ENCODE measurements around the gene MYD88.

The MYD88 gene

GRCh38 chr3:38138349-38139190 lies at the start of gene MYD88:
TSS of gene MYD88 (plus strand) at chr3:38138661. CDS start at chr3:38138701, 40 bp downstream.
- DNase-seq (ENCODE audit: low read depth) = peak; percentile 73

DNA sequence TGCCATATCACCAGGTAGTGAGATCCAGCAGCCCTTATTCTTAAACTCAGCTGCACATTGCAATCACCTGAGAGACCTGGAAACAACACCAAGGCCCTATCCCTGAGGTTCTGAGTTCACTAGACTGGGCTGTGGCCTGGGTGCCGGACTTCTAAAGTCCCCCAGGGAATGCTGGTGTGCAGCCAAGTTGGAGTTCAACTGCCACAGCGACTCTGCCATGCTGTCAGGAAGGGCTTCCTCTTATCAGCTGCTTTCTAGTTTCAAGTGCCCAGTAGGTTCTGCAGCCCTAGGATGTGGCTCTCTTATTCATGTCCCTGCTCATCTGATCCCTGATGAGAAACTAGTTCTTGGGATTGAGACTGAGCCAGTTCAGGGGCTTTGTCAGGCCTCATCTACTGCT lies 49.3 kb upstream of the MYD88 start:
- no peak for DNase-seq (ENCODE audit: low read depth)

DNA sequence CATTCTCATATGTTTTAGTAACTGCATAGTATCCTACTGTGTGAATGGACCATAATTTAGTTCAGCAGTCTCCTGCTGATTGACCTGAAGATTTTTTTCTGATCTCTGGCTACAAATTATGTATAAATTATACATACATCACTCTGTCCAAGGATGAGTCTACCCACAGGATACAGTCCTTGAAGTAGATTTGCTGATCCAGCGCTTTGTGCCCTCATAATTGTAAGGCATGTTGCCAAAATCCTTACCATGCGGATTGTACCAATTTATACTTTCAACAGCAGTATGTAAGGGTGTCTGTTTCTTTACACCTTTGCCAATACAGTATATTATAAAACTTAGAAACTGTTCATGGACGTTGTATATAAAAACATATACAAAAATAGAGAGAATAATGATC lies 48.0 kb upstream of the MYD88 start:
- DNase-seq (ENCODE audit: low read depth) = no peak

GRCh38 chr3:38094999-38095398 lies 43.5 kb upstream of the MYD88 start:
- DNase-seq (ENCODE audit: low read depth) = no peak

GRCh38 chr3:38095669-38096483 lies 42.6 kb upstream of the MYD88 start:
- no peak for DNase-seq (ENCODE audit: low read depth)

DNA sequence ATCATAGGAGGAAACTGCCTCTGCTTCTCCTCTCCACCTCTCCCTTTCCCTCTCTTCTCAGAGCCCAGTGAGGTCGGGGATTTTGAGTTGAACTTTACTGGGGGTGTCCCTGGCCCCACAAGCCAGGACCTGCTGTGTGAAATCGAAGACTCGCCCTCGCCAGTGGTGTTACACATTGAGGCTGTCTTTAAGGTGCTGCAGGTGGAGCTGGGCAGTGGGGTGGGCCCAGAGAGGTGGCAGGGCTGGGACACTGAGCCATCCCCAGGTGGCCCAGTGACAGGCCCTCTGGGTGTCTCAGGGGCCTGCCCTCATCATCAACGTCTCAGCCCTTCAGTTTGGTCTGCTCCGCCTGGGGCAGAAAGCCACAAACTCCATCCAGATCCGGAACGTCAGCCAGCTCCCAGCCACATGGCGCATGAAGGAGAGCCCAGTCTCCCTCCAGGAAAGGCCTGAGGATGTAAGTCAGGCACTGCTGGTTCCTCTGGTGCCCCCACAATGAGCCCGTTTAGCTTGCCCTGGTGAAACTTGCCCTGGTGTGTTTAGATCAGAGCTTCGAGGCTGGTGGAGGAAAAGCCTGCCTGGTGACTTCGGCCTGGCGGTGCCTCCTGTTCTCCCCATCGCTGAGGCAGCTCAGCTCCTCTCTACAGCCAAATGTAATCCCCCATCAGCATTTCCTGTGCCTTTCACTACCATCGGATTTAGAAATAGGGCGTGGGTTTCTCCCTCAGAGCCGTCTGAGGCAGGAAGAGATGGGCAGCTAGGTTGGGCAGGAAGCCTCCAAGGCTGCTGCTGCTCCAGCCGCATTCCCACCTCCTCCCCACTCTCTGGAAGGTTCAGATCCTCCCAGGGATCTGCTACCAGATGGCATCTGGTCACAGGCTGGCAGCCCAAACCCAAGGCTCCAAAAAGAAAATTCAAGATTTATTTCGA lies 40.8 kb upstream of the MYD88 start:
- DNase-seq (ENCODE audit: low read depth) = no peak

DNA sequence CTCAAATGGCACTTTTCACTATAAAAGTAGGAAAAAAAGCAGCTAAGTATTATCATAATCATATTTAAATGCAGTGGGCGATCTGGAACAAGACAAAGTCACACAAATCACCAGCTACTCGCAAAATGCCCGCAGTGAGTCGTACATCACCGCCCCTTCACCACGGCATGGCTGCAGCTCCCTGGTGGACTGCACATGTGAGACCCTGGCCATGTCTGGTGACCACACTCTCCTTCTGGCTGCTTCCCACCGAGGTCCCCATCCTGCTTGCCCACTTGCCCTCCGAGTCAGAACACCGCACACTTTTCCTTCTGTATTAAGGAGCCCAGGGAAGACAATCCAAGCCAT lies 40.1 kb upstream of the MYD88 start:
- DNase-seq (ENCODE audit: low read depth) = no peak

- DNase-seq (ENCODE audit: low read depth) = no peak
Observed at GRCh38 chr3:38099518-38099917, 38.9 kb upstream of the MYD88 start.

DNA sequence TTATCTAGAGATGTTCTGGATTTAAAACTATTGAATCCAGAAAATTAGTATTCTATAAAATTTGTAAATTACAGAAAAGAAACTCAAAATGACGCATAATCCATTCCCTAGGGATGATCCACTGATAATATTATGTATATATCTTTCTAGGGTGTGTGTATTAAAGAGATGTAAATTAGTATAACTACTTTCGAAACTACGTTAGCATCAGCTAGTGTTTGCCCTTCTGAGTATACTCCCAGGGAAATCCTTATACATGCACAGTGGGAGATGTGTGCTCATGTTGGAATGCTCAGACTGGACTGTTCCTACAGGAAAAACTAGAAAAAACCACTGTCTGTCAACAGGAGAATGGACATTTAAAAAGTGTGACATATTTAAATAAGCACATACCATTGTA lies 38.0 kb upstream of the MYD88 start:
- DNase-seq (ENCODE audit: low read depth) = no peak

- no peak for DNase-seq (ENCODE audit: low read depth)
Observed at GRCh38 chr3:38101811-38102443, 36.5 kb upstream of the MYD88 start.

DNA sequence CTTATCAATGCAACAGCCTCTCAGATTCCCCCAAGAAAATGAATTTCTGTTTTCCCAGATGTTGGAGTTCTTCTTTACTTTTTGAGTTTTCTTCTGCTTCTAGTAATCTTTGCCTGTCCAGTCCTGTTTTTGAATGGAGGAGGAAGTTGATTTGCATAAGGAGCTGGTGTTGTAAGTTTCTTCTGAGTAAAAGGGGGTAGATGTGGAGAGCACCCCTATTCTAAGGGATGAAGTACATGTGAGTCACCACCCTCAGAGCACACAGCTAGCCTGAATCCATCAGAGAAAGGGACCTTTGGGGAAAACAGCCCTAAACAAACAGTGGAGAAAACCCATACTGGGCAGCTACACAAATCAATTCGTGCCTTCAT lies 36.0 kb upstream of the MYD88 start:
- no peak for DNase-seq (ENCODE audit: low read depth)

- DNase-seq (ENCODE audit: low read depth) = no peak
Observed at GRCh38 chr3:38105525-38105924, 32.9 kb upstream of the MYD88 start.

DNA sequence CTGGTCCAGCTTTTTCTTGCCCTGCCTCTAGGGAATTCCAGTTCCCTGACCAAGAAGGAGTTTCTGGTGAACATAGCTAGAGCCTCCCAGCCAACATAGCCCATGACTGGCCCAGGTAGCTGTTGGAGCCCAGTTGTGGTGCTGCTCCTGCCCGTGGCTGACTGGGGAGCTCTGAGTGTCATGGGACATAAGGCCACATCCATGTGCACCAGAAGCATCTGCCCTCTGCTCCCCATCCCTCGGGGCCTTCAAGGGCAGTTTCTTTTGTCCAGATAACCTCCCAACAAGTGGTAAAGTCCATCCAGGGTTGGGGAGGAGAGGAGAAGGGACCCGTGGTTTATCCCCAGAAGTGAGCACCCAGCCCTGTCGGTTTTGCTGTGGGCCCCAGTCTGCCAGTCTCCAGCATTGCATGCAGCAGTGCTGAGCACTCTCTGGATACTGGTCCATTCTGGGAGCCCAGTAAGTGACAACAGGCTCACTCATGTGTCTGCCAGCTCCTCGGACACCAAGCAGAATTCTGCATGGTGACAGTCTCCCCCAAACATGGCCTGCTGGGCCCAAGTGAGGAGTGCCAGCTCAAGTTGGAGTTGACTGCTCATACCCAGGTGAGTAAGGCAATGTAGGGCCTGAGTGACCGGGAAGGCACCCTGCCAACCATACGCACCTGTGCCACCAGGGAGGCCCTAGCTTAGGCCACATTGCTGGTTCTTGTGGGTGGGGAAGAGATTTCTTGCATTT lies 30.4 kb upstream of the MYD88 start:
- DNase-seq (ENCODE audit: low read depth) = no peak

DNA sequence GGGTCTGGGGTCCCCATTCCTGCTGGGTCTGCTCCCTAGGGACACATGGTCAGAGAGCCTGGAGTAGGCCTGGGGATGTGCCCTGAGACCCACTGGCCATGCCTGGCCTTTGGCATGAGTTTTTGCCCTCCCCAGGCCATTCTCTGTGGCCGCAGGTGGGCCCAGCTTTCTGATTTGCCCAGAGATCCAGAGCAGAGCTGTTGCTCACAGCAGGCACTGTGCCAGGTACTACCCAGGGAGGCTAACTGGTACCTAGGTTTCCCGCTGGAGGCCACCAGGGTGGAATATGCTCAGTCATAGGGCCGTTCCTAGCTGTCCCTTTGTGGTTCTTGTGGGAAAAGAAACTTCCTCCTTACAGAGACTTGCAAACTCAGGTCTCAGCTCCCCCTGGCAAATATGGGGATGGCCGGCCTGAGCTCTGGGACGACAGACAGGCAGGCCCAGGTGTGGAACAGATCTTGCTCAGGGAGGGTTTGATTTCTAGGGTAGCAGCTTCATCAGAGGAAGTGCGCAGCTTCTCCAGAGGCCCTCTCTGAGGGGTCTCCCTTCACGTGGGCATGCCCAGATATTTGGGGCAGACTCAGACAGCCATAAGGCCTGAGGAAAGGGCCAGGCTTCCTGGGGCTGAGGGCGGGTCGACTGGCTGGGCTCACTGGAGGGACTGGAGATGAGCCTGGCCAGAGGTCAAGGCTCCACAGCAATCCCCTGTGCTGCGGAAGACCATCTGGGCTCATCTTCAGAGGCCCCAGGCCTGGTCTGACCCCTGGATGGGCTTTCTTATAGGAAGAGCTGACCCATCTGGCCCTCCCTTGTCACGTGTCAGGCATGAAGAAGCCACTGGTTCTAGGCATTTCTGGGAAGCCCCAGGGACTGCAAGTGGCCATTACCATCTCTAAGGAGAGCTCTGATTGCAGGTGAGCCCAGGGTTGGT lies 29.5 kb upstream of the MYD88 start:
- DNase-seq (ENCODE audit: low read depth) = no peak

DNA sequence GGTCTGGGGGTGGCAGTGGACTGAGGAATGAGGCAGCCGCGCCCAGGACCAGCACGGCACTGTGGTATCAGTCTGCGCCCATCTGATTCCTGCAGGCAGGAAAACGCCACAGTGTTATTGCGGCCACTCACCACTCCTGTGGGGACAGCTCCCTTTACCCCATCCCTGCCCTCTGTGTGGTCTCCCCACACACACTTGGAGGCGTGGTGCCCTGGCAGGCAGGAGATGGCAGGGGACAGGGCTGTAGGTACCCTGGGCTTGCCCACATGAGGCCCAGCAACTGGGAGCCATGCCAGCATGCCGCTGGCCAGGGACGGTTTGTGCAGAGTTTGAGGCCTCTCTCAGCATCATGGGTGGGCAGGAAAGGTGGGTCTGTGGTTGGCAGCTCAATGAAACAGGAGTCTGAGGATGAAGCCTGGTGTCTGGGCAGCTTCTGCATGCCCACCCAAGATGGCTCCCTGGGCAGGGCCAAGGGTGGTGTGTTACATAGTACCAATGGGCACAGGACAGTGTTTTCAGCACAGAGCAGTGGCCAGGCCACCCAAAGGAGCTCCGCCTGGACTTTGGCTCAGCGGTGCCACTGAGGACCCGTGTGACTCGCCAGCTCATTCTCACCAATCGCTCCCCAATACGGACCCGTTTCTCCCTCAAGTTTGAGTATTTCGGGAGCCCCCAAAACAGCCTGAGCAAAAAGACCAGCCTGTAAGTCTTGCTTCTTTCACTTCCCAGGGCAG lies 28.7 kb upstream of the MYD88 start:
- no peak for DNase-seq (ENCODE audit: low read depth)

DNA sequence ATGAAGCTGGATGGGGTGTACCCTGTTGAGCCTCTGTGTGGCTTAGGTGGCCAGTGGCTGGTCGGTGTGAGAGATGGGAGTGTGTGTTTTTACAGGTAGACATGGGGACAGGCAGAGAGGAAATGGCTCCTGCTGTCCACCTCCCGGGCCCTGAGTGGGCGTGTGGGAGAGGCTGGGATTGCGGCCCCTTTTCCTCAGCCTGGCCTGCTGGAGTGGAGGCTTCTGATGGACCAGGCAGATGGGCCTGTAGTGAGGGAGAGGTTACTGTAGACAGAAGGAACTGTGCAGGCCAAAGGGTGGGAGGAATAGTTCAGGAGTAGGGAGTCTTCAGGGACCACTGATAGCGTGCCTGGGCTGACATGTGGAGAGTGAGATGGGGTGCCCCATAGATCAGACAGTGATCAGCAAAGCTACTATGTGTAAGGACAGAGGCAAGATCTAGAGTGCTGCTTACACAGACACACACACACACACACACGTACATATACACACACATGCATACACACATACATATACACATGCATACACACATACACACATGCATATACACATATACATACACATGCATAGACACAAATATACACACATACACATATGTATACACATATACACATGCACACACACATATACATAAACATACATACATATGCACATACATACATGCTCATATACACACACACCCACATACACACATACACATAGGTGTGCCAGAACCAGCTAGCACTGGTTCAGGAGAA lies 28.0 kb upstream of the MYD88 start:
- DNase-seq (ENCODE audit: low read depth) = no peak

- no peak for DNase-seq (ENCODE audit: low read depth)
Observed at GRCh38 chr3:38111201-38111600, 27.3 kb upstream of the MYD88 start.

- no peak for DNase-seq (ENCODE audit: low read depth)
Observed at GRCh38 chr3:38111696-38112377, 26.6 kb upstream of the MYD88 start.
